Esophagus squamous epithelium (tissue), 4 donors: ENCODE data around the gene ZFP36L2.

Experiments used
- POLR2A ChIP-seq, 4 donors: fragments of 450-650 bp; IDR thresholded peaks; one replicate each; pipeline ENCODE4 v1.6.1; 2017; ENCODE audit warnings: antibody characterized with exemption in 4 of 4, mild to moderate bottlenecking in 4 of 4, moderate library complexity in 3 of 4
- TF ChIP-seq, protein P1 (sequence below), 6 experiments: fragments of 450-650 bp in 4 of 6; fragments of 200-600 bp in 2 of 6; sonication (generic) in 2 of 6; IDR thresholded peaks; one replicate each; pipeline ENCODE4 v1.5.1; 2016 to 2019; ENCODE audit warnings: antibody characterized with exemption in 6 of 6, mild to moderate bottlenecking in 4 of 6, moderate library complexity in 4 of 6

DNA sequence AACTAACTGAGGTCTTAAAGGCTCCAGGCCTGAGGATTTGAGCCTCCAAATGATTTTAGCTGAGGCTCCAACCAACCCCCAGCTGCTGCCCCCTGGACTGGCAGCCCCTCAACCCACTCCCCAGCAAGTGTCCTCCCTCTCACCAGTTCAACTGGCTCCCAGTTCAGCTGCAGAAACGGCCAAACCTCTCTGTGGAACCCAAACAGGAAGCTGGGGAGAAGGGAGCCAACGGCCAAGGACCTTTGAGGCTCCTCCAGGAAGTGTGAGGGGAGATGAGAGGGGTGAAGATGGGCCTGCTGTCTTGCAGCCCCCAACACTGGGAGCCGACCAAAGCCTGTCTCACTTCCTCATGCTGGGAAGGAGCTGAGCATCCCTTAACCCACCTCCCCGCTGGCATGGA is 24.9 kb downstream of the ZFP36L2 start:
- TF ChIP-seq, protein P1, sequence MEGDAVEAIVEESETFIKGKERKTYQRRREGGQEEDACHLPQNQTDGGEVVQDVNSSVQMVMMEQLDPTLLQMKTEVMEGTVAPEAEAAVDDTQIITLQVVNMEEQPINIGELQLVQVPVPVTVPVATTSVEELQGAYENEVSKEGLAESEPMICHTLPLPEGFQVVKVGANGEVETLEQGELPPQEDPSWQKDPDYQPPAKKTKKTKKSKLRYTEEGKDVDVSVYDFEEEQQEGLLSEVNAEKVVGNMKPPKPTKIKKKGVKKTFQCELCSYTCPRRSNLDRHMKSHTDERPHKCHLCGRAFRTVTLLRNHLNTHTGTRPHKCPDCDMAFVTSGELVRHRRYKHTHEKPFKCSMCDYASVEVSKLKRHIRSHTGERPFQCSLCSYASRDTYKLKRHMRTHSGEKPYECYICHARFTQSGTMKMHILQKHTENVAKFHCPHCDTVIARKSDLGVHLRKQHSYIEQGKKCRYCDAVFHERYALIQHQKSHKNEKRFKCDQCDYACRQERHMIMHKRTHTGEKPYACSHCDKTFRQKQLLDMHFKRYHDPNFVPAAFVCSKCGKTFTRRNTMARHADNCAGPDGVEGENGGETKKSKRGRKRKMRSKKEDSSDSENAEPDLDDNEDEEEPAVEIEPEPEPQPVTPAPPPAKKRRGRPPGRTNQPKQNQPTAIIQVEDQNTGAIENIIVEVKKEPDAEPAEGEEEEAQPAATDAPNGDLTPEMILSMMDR (IDR thresholded peaks at IDR 0.05), result no peak
- no peak for TF ChIP-seq POLR2A (IDR thresholded peaks at IDR 0.05)
